Breast epithelium (tissue), 3 donors: Measurements from ENCODE around the gene SGK2.

Experiments used
- POLR2A ChIP-seq: fragments of 450-650 bp; IDR thresholded peaks from one replicate; pipeline ENCODE4 v1.6.1; 2016; ENCODE audit warnings: antibody characterized with exemption, mild to moderate bottlenecking, moderate library complexity
- POLR2AphosphoS5 ChIP-seq, 3 donors: sonication (generic); formaldehyde crosslinking; IDR thresholded peaks; one replicate each; pipeline ENCODE4 v1.6.1; 2017; ENCODE audit warnings: antibody characterized with exemption in 3 of 3
- TF ChIP-seq, protein P1 (sequence below), 3 donors: fragments of 450-650 bp; IDR thresholded peaks; one replicate each; pipeline ENCODE4 v1.5.1; 2016 to 2017; ENCODE audit warnings: antibody characterized with exemption in 3 of 3, mild to moderate bottlenecking in 3 of 3, moderate library complexity in 3 of 3

DNA sequence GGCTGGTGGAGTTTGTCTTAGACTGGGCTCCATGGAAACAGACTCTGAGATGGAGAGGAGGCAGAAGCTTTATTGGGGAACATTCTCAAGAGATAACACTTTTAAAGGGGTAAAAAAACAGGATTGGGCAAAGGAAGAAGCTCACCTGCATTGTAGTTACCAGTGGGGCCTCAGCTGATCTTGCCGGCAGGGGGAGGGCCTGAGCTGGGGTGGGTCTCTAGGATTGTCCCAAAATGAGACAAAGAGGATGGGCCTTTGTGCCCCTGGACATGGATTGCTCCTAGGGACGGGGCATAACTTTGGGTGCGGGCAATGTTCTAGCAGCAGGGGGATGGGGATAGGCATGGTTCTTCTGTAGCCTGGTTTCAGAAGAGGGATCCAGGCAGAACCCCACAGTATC lies 12.5 kb downstream of the SGK2 start:
- TF ChIP-seq, protein P1, sequence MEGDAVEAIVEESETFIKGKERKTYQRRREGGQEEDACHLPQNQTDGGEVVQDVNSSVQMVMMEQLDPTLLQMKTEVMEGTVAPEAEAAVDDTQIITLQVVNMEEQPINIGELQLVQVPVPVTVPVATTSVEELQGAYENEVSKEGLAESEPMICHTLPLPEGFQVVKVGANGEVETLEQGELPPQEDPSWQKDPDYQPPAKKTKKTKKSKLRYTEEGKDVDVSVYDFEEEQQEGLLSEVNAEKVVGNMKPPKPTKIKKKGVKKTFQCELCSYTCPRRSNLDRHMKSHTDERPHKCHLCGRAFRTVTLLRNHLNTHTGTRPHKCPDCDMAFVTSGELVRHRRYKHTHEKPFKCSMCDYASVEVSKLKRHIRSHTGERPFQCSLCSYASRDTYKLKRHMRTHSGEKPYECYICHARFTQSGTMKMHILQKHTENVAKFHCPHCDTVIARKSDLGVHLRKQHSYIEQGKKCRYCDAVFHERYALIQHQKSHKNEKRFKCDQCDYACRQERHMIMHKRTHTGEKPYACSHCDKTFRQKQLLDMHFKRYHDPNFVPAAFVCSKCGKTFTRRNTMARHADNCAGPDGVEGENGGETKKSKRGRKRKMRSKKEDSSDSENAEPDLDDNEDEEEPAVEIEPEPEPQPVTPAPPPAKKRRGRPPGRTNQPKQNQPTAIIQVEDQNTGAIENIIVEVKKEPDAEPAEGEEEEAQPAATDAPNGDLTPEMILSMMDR (IDR thresholded peaks at IDR 0.05) = no peak
- no peak for TF ChIP-seq POLR2A
- TF ChIP-seq POLR2AphosphoS5 (IDR thresholded peaks at IDR 0.05) = no peak
